ENCODE results near the gene GNGT1.

GNGT1 gene

DNA sequence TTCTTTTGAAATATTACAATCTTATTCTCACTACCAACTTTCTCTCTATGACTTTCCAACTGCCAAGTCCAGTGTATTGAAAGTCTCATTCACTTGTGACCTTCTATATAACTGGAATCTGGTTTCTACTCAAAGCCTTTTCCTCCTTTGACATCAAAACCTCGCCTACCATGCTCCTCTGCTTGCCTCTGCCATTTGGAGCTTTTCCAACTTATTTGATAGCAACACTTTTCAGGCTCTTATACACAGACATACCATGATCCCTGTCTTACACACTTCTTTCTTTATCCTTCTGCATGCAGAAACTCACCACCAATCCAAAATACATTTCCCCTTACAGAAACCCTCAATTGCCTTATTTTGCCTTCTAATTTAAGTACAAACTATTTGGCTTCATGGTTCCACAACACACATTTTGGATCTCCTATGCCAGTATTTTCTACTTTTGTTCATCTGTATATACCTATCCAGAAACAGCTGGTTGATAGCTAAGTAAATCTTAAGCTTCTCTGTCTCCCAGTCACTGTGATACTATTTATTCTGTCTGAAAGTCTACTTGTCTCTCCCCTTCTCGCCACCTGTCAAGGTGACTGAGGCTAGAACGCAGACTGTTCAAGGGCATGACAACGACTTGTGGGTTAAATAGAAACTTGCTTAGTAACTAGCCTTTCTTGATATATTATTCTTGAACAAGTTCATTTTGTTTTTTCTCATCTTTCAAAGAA, 37.6 kb downstream of the GNGT1 start:
- no peak for DNase-seq (ENCODE audit: low read depth in 2 of 2)

DNA sequence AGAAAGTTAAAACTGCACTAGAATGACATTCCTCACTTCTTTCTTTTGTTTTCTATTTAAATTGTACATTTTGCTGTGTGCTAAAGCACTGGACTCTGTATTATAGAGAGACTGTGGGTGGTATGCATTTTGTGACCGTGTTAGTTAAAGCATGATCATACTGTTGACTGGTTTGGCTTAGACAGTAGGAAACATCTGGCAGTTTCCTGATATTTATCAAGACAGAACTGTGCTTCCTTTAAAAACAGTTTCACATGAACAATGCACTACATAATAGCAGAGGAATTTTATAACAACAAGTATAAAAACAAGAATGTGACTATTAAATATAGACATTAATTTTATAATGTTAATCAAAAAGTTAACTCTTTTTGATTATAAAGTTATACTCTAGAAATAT, 38.3 kb downstream of the GNGT1 start:
- DNase-seq (ENCODE audit: low read depth in 2 of 2), result no peak

DNA sequence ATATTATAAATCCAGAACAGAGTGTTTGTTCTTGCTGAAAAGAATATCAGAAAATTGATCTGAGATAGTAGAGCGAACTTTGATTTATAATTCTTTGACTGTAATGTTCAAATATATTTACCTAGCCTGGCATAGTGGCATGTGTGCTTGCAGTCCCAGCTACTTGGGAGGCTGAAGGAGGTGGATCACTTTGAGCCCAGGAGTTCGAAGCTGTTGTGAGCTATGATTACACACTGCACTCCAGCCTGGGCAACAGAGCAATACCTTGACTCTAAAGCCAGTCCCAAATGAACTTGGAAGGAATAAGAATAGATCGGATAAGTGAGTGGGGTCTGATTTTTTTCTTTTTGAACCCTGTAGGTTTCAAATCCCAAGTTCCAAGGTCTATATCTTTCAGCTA, 38.7 kb downstream of the GNGT1 start:
- no peak for DNase-seq (ENCODE audit: low read depth in 2 of 2)

DNA sequence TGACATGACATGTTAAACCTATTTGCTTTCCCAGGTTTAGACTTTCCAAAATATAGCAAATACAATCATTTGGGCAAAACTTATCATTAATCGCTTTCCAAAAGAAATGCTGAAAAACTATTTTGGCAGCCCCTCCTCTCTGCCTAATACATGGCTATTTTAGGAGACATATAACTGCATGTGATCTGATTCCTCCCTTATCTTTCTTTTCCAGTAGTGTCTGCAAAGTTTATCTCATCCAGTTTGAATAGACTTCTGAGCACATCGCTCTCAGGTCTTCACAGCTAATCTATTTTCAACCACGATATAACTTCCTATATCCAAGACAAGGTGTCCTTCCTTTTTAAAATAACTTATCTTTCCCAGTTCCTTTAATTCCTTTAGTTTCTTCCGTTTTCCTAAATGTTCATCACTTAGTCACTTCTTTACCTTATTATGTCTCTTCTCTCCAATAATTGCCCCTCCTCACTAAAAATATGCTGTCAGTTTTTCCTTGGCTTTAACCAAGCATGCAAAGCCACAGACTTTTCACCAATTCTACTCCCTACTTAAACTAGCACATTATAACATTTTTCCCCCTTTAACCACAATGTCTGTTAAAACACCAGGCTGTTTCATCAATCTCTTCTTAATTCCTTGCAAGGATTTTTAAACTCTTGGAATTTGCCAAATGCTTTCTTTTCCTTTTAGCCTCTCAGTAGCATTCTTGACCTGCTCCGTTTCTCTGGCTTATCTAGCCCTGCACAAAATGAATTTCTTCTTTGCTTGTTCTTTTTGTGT, 39.6 kb downstream of the GNGT1 start:
- DNase-seq (ENCODE audit: low read depth in 2 of 2), result no peak

DNA sequence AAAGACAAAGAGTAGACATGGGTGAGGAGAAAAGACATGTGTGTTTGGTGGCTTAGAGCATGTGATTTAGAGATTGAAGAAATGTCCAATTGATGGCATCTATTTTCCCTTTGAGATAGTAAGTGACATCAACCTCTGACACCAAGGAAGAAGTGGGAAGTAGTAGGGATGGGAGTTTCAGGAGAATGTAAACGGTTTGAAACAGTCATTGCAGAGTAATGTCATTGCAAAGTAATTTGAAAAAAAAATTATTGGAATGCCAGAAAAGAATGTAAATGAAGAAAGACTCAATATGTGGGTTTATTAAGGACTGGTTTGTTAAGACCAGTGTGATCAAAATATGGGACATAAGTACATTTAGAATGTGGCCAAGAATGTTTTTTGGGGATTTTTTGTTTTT, 41.7 kb downstream of the GNGT1 start:
- no peak for DNase-seq (ENCODE audit: low read depth in 2 of 2)

DNA sequence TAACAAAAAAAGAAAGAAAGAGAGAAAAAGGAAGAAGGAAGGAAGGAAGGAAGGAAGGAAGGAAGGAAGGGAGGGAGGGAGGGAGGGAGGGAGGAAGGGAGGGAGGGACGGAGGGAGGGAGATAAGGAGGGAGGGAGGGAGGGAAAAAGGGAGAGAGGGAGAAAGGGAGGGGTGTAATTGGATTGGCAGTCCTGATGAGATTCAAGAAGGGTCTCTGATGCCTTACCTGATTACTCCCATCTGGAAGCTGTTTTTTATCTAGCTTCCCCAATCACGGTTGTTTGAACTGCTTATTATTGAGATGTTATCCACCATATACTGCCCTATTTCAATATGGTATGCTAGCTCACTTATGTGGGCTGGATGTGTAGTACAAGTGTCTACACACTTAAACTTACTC, 42.5 kb downstream of the GNGT1 start:
- DNase-seq (ENCODE audit: low read depth in 2 of 2), result no peak

DNA sequence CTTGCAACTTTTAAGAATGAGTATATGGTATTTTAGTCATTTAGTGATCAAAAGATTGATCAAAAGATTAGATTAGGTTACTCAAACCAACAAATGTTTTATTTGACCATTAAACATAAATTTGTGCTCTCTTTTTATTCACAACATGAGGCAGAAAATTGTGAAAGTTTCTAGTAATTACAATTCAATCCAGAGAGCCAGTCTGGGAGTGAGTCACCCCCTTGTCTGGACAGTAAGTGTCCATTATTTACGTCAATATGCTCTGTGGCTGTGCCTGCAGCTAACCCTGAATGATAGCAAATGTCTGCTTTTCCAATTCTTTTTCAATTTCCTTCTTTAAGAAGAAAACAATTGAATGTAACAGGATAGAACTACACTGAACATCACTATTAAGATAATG, 43.1 kb downstream of the GNGT1 start:
- no peak for DNase-seq (ENCODE audit: low read depth in 2 of 2)

DNA sequence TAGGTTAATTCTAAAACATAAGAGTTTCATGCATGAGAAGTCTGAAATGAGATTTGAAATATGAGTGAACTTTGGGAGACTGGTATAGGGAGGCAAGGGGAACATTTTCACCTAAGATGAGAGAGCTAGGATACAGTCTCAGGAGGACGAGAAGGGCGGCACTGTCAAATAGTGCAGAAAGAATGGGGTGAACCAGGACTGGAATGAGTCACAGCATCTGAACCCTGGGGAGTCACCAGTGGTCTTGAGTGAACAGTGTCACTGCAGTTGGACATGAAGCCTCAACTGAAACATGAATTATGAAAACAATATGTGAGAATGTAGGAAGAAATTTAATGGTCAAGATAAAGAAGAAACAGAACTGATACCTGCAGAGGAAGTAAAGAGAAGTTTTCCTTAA, 48.9 kb downstream of the GNGT1 start:
- no peak for DNase-seq (ENCODE audit: low read depth in 2 of 2)

DNA sequence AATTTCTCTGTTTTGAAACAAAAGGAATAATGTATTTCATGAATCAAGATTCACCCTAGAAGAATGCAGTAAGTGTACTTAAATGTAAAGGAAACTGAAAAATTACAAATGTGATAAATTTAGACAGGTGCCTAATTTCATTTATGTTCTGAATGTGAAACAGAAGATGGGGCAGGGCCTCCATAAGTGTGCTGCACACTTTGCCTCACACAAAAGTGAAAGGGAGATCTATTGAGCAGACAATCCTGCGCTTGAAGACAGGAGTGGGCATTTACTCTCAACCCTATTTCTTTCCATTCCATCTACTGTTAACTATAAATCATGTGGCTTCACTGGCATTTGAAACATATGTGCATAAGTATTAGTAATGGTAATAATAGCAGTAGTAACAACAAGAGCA, 51.4 kb downstream of the GNGT1 start:
- DNase-seq (ENCODE audit: low read depth in 2 of 2), result no peak

DNA sequence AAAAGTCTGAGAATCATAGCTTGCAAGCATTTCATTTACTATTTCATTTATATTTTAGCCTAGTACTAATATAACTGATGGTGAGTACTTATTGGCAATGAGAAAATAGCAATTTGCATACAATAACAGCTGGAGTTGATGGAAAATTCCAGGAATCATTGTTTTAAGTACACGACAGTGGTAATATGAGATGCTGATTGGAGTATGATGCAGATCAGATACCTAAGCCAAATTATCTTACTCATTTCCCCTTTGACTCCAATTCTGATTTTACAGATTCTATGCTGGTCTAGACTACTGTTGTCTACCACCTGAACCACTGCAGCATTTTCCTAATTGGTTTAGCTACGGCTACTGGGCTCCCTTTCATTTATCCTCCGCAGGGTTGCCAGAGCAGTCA, 51.8 kb downstream of the GNGT1 start:
- DNase-seq (ENCODE audit: low read depth in 2 of 2), result no peak

DNA sequence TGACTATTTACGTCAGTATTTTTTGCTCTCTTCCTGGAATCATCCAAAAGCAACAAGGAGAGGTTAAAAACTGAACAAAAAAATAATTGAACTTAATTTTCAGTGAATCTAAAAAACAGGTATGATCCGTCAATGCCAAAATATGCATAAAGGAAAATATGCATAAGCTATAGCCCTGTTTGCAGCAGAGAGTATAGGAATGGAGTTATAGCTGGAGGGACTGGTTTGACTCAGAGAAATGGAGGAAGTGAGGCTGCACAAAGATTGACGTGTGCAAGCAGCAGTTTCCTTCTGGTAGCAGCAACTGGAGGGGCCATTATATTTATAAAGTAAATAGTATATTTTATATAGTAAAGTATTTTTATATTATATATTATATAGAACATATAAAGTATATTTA, 52.3 kb downstream of the GNGT1 start:
- no peak for DNase-seq (ENCODE audit: low read depth in 2 of 2)

Data from stimulated activated CD4-positive, alpha-beta T cell treated with anti-CD3 and anti-CD28 coated beads, Interleukin-15, amount 100 ng/mL, for 48 hours (primary cell).